Osteoblast (primary cell): ENCODE measurements around the gene HDAC4. TPM values are rescaled to one million over a fixed set of nuclear protein-coding genes. Genes with fewer than 3 reads are reported as not detected.

Source experiments
- DNase-seq: peaks from one replicate; pipeline ENCODE4 v3.0.0; 2011; ENCODE audit warnings: low spot score, mixed read lengths; ENCODE audit not compliant: insufficient read length; ENCODE audit errors: missing footprints
- H2AFZ ChIP-seq: 2 replicates; pipeline ENCODE4 v1.6.0; 2011; ENCODE audit warnings: mild to moderate bottlenecking, low read length
- H3K27ac ChIP-seq: 2 replicates; pipeline ENCODE4 v1.5.1; 2011; ENCODE audit warnings: mild to moderate bottlenecking, low read depth, low read length, moderate library complexity
- H3K27me3 ChIP-seq: 2 replicates; pipeline ENCODE4 v1.6.0; 2012; ENCODE audit warnings: mild to moderate bottlenecking, control low read depth, inconsistent platforms, low read length, moderate library complexity; ENCODE audit not compliant: insufficient read depth
- H3K36me3 ChIP-seq: 2 replicates; pipeline ENCODE4 v1.5.1; 2011; ENCODE audit warnings: mild to moderate bottlenecking, low read length, control low read depth, moderate library complexity; ENCODE audit not compliant: insufficient read depth
- H3K4me1 ChIP-seq: 2 replicates; pipeline ENCODE4 v1.5.1; 2011; ENCODE audit warnings: mild to moderate bottlenecking, low read length, control low read depth, moderate library complexity; ENCODE audit not compliant: insufficient read depth
- H3K4me2 ChIP-seq: 2 replicates; pipeline ENCODE4 v1.6.0; 2011; ENCODE audit warnings: mild to moderate bottlenecking, low read length; ENCODE audit not compliant: insufficient read depth
- H3K4me3 ChIP-seq: fragments of 200-600 bp; sonication (generic); 3 replicates; pipeline ENCODE4 v1.5.1; 2012; ENCODE audit warnings: mild to moderate bottlenecking, low read length, inconsistent platforms; ENCODE audit not compliant: insufficient read depth
- H3K79me2 ChIP-seq: 2 replicates; pipeline ENCODE4 v1.6.0; 2012; ENCODE audit warnings: mild to moderate bottlenecking, low read length, control low read depth, inconsistent platforms; ENCODE audit not compliant: insufficient read depth
- H3K9me3 ChIP-seq: 2 replicates; pipeline ENCODE4 v1.5.1; 2011; ENCODE audit warnings: low read depth, low read length, control low read depth
- H4K20me1 ChIP-seq: 2 replicates; pipeline ENCODE4 v1.6.0; 2012; ENCODE audit warnings: mild to moderate bottlenecking, low read length, control low read depth; ENCODE audit not compliant: insufficient read depth
- CTCF ChIP-seq: IDR thresholded peaks from 2 replicates; pipeline ENCODE4 v1.5.1; 2011; ENCODE audit warnings: mild to moderate bottlenecking, low read depth, low read length, moderate library complexity; ENCODE audit errors: extremely low read depth
- total RNA-seq: library from RNA; depleted of rRNA; stranded (reverse); fragments of >200 nt; gene quantifications from 2 replicates; pipeline ENCODE4 v1.2.3, GENCODE V29; 2012

The HDAC4 gene
- total RNA-seq, 1 donor = 30.8 TPM

- Histone ChIP-seq H3K4me2 (no peak overlapping the region), H3K9me3 (no peaks in the 10 kb centered on the region), H3K27ac (no peak overlapping the region), H3K27me3 (no peaks in the 10 kb centered on the region), H3K4me1 (no peaks in the 10 kb centered on the region), H3K36me3 (peaks cover 7% of the 10 kb centered on the region), H4K20me1 (no peaks in the 10 kb centered on the region), H3K4me3 (no peak overlapping the region), H3K79me2 (no peaks in the 10 kb centered on the region), H2AFZ (no peak overlapping the region)
- TF ChIP-seq CTCF = no peak
- peak; percentile 83 for DNase-seq
Observed at GRCh38 chr2:239129147-239129920, 271.5 kb downstream of the HDAC4 start.

- H3K36me3 ChIP-seq = peaks cover 7% of the 10 kb centered on the region
- no peaks in the 10 kb centered on the region for H3K27me3 ChIP-seq
- TF ChIP-seq CTCF = no peak
Observed at GRCh38 chr2:239128706-239129105, 272.1 kb downstream of the HDAC4 start.

GRCh38 chr2:239127513-239127912, 273.3 kb downstream of the HDAC4 start:
- H3K4me2 ChIP-seq = no peak overlapping the region
- H3K36me3 ChIP-seq = peaks cover 7% of the 10 kb centered on the region
- H3K27ac ChIP-seq = no peak overlapping the region
- H3K9me3 ChIP-seq = no peaks in the 10 kb centered on the region
- H2AFZ ChIP-seq = no peak overlapping the region
- no peaks in the 10 kb centered on the region for H3K79me2 ChIP-seq
- DNase-seq = no peak
- no peak overlapping the region for H3K4me3 ChIP-seq
- H4K20me1 ChIP-seq = no peaks in the 10 kb centered on the region
- no peaks in the 10 kb centered on the region for H3K27me3 ChIP-seq
- no peak for TF ChIP-seq CTCF
- no peaks in the 10 kb centered on the region for H3K4me1 ChIP-seq

More at GRCh38 chr2:239128706-239129105, 272.1 kb downstream of the HDAC4 start:
- Histone ChIP-seq H4K20me1 (no peaks in the 10 kb centered on the region), H3K79me2 (no peaks in the 10 kb centered on the region), H3K4me1 (no peaks in the 10 kb centered on the region), H3K4me3 (no peak overlapping the region), H3K4me2 (no peak overlapping the region), H3K9me3 (no peaks in the 10 kb centered on the region), H3K27ac (no peak overlapping the region), H2AFZ (no peak overlapping the region)
- peak; percentile 58 for DNase-seq

- Histone ChIP-seq H3K27me3 (no peaks in the 10 kb centered on the region), H2AFZ (no peak overlapping the region), H3K36me3 (peaks cover 7% of the 10 kb centered on the region), H3K4me3 (no peak overlapping the region), H3K79me2 (no peaks in the 10 kb centered on the region), H4K20me1 (no peaks in the 10 kb centered on the region), H3K27ac (no peak overlapping the region), H3K9me3 (no peaks in the 10 kb centered on the region), H3K4me1 (no peaks in the 10 kb centered on the region), H3K4me2 (no peak overlapping the region)
- no peak for DNase-seq
- TF ChIP-seq CTCF = no peak
Observed at GRCh38 chr2:239125726-239126675, 274.8 kb downstream of the HDAC4 start.
